Ishikawa (cell line): ENCODE measurements around the gene RUNX1.

Experiments used
- CEBPB ChIP-seq: IDR thresholded peaks from 2 replicates; pipeline ENCODE4 v1.6.1; 2012
- CREB1 ChIP-seq: IDR thresholded peaks from 2 replicates; pipeline ENCODE4 v1.6.1; 2012; ENCODE audit warnings: low read depth
- EGR1 ChIP-seq: IDR thresholded peaks from 2 replicates; pipeline ENCODE4 v1.6.1; 2012
- EP300 ChIP-seq: IDR thresholded peaks from 2 replicates; pipeline ENCODE4 v1.6.1; 2012; ENCODE audit warnings: borderline replicate concordance
- FOXM1 ChIP-seq: IDR thresholded peaks from 2 replicates; pipeline ENCODE4 v1.6.1; 2012; ENCODE audit warnings: low read depth, borderline replicate concordance
- MAX ChIP-seq: IDR thresholded peaks from 2 replicates; pipeline ENCODE4 v1.6.1; 2012
- NFIC ChIP-seq: IDR thresholded peaks from 2 replicates; pipeline ENCODE4 v1.6.1; 2012
- RAD21 ChIP-seq: IDR thresholded peaks from 2 replicates; pipeline ENCODE4 v1.6.1; 2012; ENCODE audit warnings: low read depth
- REST ChIP-seq: IDR thresholded peaks from 2 replicates; pipeline ENCODE4 v1.6.1; 2012; ENCODE audit warnings: low read depth, mild to moderate bottlenecking
- TAF1 ChIP-seq: IDR thresholded peaks from 2 replicates; pipeline ENCODE4 v1.6.1; 2012; ENCODE audit warnings: low read depth, mild to moderate bottlenecking
- TEAD4 ChIP-seq: IDR thresholded peaks from 2 replicates; pipeline ENCODE4 v1.6.1; 2012
- USF1 ChIP-seq: IDR thresholded peaks from 2 replicates; pipeline ENCODE4 v1.6.1; 2012
- YY1 ChIP-seq: IDR thresholded peaks from 2 replicates; pipeline ENCODE4 v1.6.1; 2012; ENCODE audit warnings: low read depth
- ZBTB7A ChIP-seq: IDR thresholded peaks from 2 replicates; pipeline ENCODE4 v1.6.1; 2012; ENCODE audit warnings: low read depth

GRCh38 chr21:35070436-35070835 lies 21.3 kb upstream of the RUNX1 start:
- TF ChIP-seq TAF1 (no peak), EP300 (no peak), USF1 (no peak), MAX (no peak), ZBTB7A (no peak), YY1 (no peak), CEBPB (no peak), RAD21 (no peak), REST (no peak), FOXM1 (no peak), NFIC (no peak), TEAD4 (no peak), EGR1 (no peak), CREB1 (no peak)
